Upper lobe of right lung (tissue), 1 donor: ENCODE data around the gene TMEM63A. TPM values are rescaled to one million over a fixed set of nuclear protein-coding genes. Genes with fewer than 3 reads are reported as not detected.

ENCODE experiments used
- microRNA-seq: library from miRNA; unstranded; fragments of <30 nt; microRNA quantifications from one replicate; pipeline ENCODE4 v1.2.0, GENCODE V29; 2020; ENCODE audit warnings: borderline microRNAs expressed
- total RNA-seq: library from RNA; stranded (reverse); fragmentation: NEBNext Ultra II Directional; extraction: Animal tissue kit (Norgen Biotek cat#: 25700); gene quantifications from one replicate; pipeline ENCODE4 v1.2.1, GENCODE V29; 2021
- donor health status: DM: no; HTN: yes; CAD: no; lungs with severe emphysema.

TMEM63A gene
- total RNA-seq, 1 donor from 2014 or later, result 119 TPM

Small RNAs within 50 kb of the gene (microRNA-seq; reads per million reads assigned to microRNA genes)
- gene MIR6741, result not detected

Other genes starting within 250 kb of the TMEM63A start
- gene ENAH, start 229.3 kb downstream of the TMEM63A start, total RNA-seq, result 67.4 TPM
- 157 TPM for gene SRP9, start 104.6 kb downstream of the TMEM63A start, total RNA-seq
- 245 TPM for gene EPHX1, start 72.3 kb downstream of the TMEM63A start, total RNA-seq
- gene LEFTY1, start 6.8 kb upstream of the TMEM63A start, total RNA-seq, result 0.35 TPM
- 61.6 TPM for gene PYCR2, start 41.9 kb upstream of the TMEM63A start, total RNA-seq
- gene LEFTY2, start 58.8 kb upstream of the TMEM63A start, total RNA-seq, result 2.2 TPM
- gene SDE2, start 117.0 kb upstream of the TMEM63A start, total RNA-seq, result 21.8 TPM
- gene H3-3A, start 180.3 kb upstream of the TMEM63A start, total RNA-seq, result 435 TPM